KMS-11 (cell line): ENCODE results near the gene NTM.

ENCODE experiments used
- H2AFZ ChIP-seq: fragments of 200-600 bp; sonication (generic); 2 replicates; pipeline ENCODE4 v1.6.1; 2016; ENCODE audit warnings: antibody characterized with exemption, mixed run types, low read depth
- H3K27ac ChIP-seq: fragments of 200-600 bp; sonication (generic); 2 replicates; pipeline ENCODE4 v1.6.1; 2016; ENCODE audit warnings: mild to moderate bottlenecking, mixed run types
- H3K27me3 ChIP-seq: fragments of 200-600 bp; sonication (generic); 2 replicates; pipeline ENCODE4 v1.6.1; 2017; ENCODE audit warnings: mild to moderate bottlenecking, low read depth, mixed run types, moderate library complexity; ENCODE audit not compliant: insufficient read depth
- H3K36me3 ChIP-seq: fragments of 200-600 bp; sonication (generic); 2 replicates; pipeline ENCODE4 v1.6.1; 2017; ENCODE audit warnings: mild to moderate bottlenecking, mixed run types; ENCODE audit not compliant: insufficient read depth
- H3K4me1 ChIP-seq: fragments of 200-600 bp; sonication (generic); 2 replicates; pipeline ENCODE4 v1.6.1; 2016; ENCODE audit warnings: mild to moderate bottlenecking, low read depth, mixed run types; ENCODE audit not compliant: poor library complexity, severe bottlenecking
- H3K4me2 ChIP-seq: fragments of 200-600 bp; sonication (generic); 2 replicates; pipeline ENCODE4 v1.7.0; 2016; ENCODE audit warnings: mild to moderate bottlenecking, mixed run types
- H3K4me3 ChIP-seq: fragments of 200-600 bp; sonication (generic); IDR thresholded peaks from 2 replicates; pipeline ENCODE4 v1.6.1; 2017; ENCODE audit warnings: low read depth, low read length, mixed read lengths; ENCODE audit not compliant: insufficient read depth
- H3K79me2 ChIP-seq: fragments of 200-600 bp; sonication (generic); 2 replicates; pipeline ENCODE4 v1.6.1; 2016; ENCODE audit warnings: low read depth, mixed run types; ENCODE audit not compliant: insufficient read depth
- H3K9ac ChIP-seq: fragments of 200-600 bp; sonication (generic); 2 replicates; pipeline ENCODE4 v1.6.1; 2016; ENCODE audit warnings: mild to moderate bottlenecking, mixed run types
- H4K20me1 ChIP-seq: fragments of 200-600 bp; sonication (generic); 2 replicates; pipeline ENCODE4 v1.6.1; 2016; ENCODE audit warnings: mild to moderate bottlenecking, mixed run types; ENCODE audit not compliant: insufficient read depth
- CTCF ChIP-seq: fragments of 200-600 bp; sonication (generic); conservative IDR thresholded peaks from 2 replicates; pipeline ENCODE4 v1.6.1; 2017; ENCODE audit warnings: low read depth, mild to moderate bottlenecking, antibody characterized with exemption, low read length, moderate library complexity, mixed read lengths

Gene NTM

GRCh38 chr11:131483453-131483852, 113.0 kb downstream of the NTM start:
- Histone ChIP-seq H3K36me3 (no peaks in the 10 kb centered on the region), H3K4me3 (no peak overlapping the region), H3K4me1 (no peaks in the 10 kb centered on the region), H3K4me2 (no peak overlapping the region), H3K9ac (no peak overlapping the region), H2AFZ (no peak overlapping the region), H3K79me2 (no peaks in the 10 kb centered on the region), H3K27me3 (no peaks in the 10 kb centered on the region), H3K27ac (no peak overlapping the region), H4K20me1 (no peaks in the 10 kb centered on the region)
- TF ChIP-seq CTCF, result no peak

- no peak for TF ChIP-seq CTCF
- no peaks in the 10 kb centered on the region for H3K27me3 ChIP-seq
- no peaks in the 10 kb centered on the region for H4K20me1 ChIP-seq
- no peak overlapping the region for H3K4me2 ChIP-seq
- H2AFZ ChIP-seq, result no peak overlapping the region
- H3K36me3 ChIP-seq, result no peaks in the 10 kb centered on the region
- no peaks in the 10 kb centered on the region for H3K79me2 ChIP-seq
- no peak overlapping the region for H3K27ac ChIP-seq
- H3K4me3 ChIP-seq, result no peak overlapping the region
- no peaks in the 10 kb centered on the region for H3K4me1 ChIP-seq
- H3K9ac ChIP-seq, result no peak overlapping the region
Observed at GRCh38 chr11:131483877-131484276, 113.5 kb downstream of the NTM start.

GRCh38 chr11:131486100-131486499, 115.7 kb downstream of the NTM start:
- Histone ChIP-seq H3K4me2 (no peak overlapping the region), H2AFZ (no peak overlapping the region), H3K9ac (no peak overlapping the region), H3K4me1 (no peaks in the 10 kb centered on the region), H3K27me3 (no peaks in the 10 kb centered on the region), H4K20me1 (no peaks in the 10 kb centered on the region), H3K36me3 (no peaks in the 10 kb centered on the region), H3K79me2 (no peaks in the 10 kb centered on the region), H3K4me3 (no peak overlapping the region), H3K27ac (no peak overlapping the region)
- TF ChIP-seq CTCF, result no peak

GRCh38 chr11:131486937-131487635, 116.7 kb downstream of the NTM start:
- no peak overlapping the region for H3K9ac ChIP-seq
- H2AFZ ChIP-seq, result no peak overlapping the region
- H3K4me2 ChIP-seq, result no peak overlapping the region
- no peaks in the 10 kb centered on the region for H4K20me1 ChIP-seq
- H3K27ac ChIP-seq, result no peak overlapping the region
- no peaks in the 10 kb centered on the region for H3K4me1 ChIP-seq
- H3K36me3 ChIP-seq, result no peaks in the 10 kb centered on the region
- no peak for TF ChIP-seq CTCF
- no peaks in the 10 kb centered on the region for H3K79me2 ChIP-seq
- no peak overlapping the region for H3K4me3 ChIP-seq
- H3K27me3 ChIP-seq, result no peaks in the 10 kb centered on the region
